Astrocyte (in vitro differentiated cells and primary cell): ENCODE measurements around the gene ZNRF4.

Experiments
- CTCF ChIP-seq: IDR thresholded peaks from 2 replicates; pipeline ENCODE4 v1.5.1; 2011; ENCODE audit warnings: low read depth, mild to moderate bottlenecking, inconsistent platforms, low read length, moderate library complexity; ENCODE audit not compliant: insufficient read depth
- EZH2 ChIP-seq: IDR thresholded peaks from 2 replicates; pipeline ENCODE4 v1.6.1; 2012; ENCODE audit warnings: mild to moderate bottlenecking, low read length, inconsistent platforms; ENCODE audit not compliant: insufficient read depth

- TF ChIP-seq EZH2, result no peak
- TF ChIP-seq CTCF, result no peak
Observed at GRCh38 chr19:5477451-5478215, 22.4 kb downstream of the ZNRF4 start.
